K562 (cell line): ENCODE measurements around the gene GNG7. TPM values are rescaled to one million over a fixed set of nuclear protein-coding genes. Genes with fewer than 3 reads are reported as not detected.

ENCODE experiments used
- ARID4B ChIP-seq: sonication (generic); formaldehyde crosslinking; IDR thresholded peaks from 2 replicates; pipeline ENCODE4 v1.8.0; 2022; ENCODE audit warnings: mild to moderate bottlenecking, missing genetic modification reagents
- BACH1 ChIP-seq: fragments of 200-800 bp; sonication (Bioruptor generic); IDR thresholded peaks from 2 replicates; pipeline ENCODE4 v1.6.1; 2016; ENCODE audit warnings: missing genetic modification characterization, missing compliant biosample characterization
- CHCHD3 ChIP-seq: fragments of 250-450 bp; sonication (Bioruptor Pico); IDR thresholded peaks from 2 replicates; pipeline ENCODE4 v2.1.2; 2022; ENCODE audit warnings: mild to moderate bottlenecking
- DDX20 ChIP-seq: fragments of 450-650 bp; IDR thresholded peaks from 2 replicates; pipeline ENCODE4 v1.6.1; 2016; ENCODE audit warnings: missing genetic modification characterization, low read depth, mild to moderate bottlenecking, missing compliant biosample characterization, moderate library complexity
- EP300 ChIP-seq: IDR thresholded peaks from 2 replicates; pipeline ENCODE4 v1.6.1; 2012; ENCODE audit warnings: low read length, improper control_type of control experiment
- ETS1 ChIP-seq: conservative IDR thresholded peaks from 2 replicates; pipeline ENCODE4 v1.6.1; 2011; ENCODE audit warnings: low read depth, mild to moderate bottlenecking, low read length; ENCODE audit not compliant: control insufficient read depth
- FOXJ3 ChIP-seq: sonication (generic); formaldehyde crosslinking; IDR thresholded peaks from 2 replicates; pipeline ENCODE4 v1.4.0; 2020; ENCODE audit warnings: mild to moderate bottlenecking, missing genetic modification reagents
- FOXK1 ChIP-seq: sonication (generic); formaldehyde crosslinking; IDR thresholded peaks from 2 replicates; pipeline ENCODE4 v1.8.0; 2022; ENCODE audit warnings: missing genetic modification reagents, mild to moderate bottlenecking, borderline replicate concordance
- ILK ChIP-seq: fragments of 450-650 bp; IDR thresholded peaks from 2 replicates; pipeline ENCODE4 v1.6.1; 2016; ENCODE audit warnings: missing genetic modification characterization, low read depth, mild to moderate bottlenecking, missing compliant biosample characterization, moderate library complexity, borderline replicate concordance
- KAT7 ChIP-seq: sonication (generic); formaldehyde crosslinking; IDR thresholded peaks from 2 replicates; pipeline ENCODE4 v1.8.0; 2022; ENCODE audit warnings: missing genetic modification reagents, mild to moderate bottlenecking, borderline replicate concordance
- MBD2 ChIP-seq: sonication (generic); IDR thresholded peaks from 2 replicates; pipeline ENCODE4 v1.6.1; 2016; ENCODE audit warnings: low read depth, borderline replicate concordance
- PCBP1 ChIP-seq: fragments of 200-400 bp; formaldehyde crosslinking; IDR thresholded peaks from 2 replicates; pipeline ENCODE4 v1.6.1; 2018; ENCODE audit warnings: mild to moderate bottlenecking, low read depth, low read length; ENCODE audit not compliant: poor library complexity, severe bottlenecking
- POLR2AphosphoS2 ChIP-seq: IDR thresholded peaks from 2 replicates; pipeline ENCODE4 v1.6.1; 2012; ENCODE audit warnings: low read length, improper control_type of control experiment
- POLR2H ChIP-seq: IDR thresholded peaks from 2 replicates; pipeline ENCODE4 v1.6.1; 2016; ENCODE audit warnings: missing genetic modification characterization, low read depth, mild to moderate bottlenecking, control low read depth, missing compliant biosample characterization, moderate library complexity
- SAFB ChIP-seq: fragments of 200-400 bp; formaldehyde crosslinking; IDR thresholded peaks from 2 replicates; pipeline ENCODE4 v1.6.1; 2017; ENCODE audit warnings: low read depth, low read length, borderline replicate concordance
- SRSF9 ChIP-seq: fragments of 200-400 bp; formaldehyde crosslinking; IDR thresholded peaks from 2 replicates; pipeline ENCODE4 v1.6.1; 2017; ENCODE audit warnings: low read depth, low read length, borderline replicate concordance
- TCF7 ChIP-seq: sonication (generic); IDR thresholded peaks from 2 replicates; pipeline ENCODE4 v1.6.1; 2016; ENCODE audit warnings: antibody characterized with exemption, borderline replicate concordance
- TCF7L2 ChIP-seq: fragments of 150-350 bp; IDR thresholded peaks from 2 replicates; pipeline ENCODE4 v1.6.1; 2016; ENCODE audit warnings: low read depth, mild to moderate bottlenecking, low read length, moderate library complexity
- TEAD1 ChIP-seq, 2 experiments: fragments of 450-650 bp in 1 of 2; sonication (generic) in 1 of 2; formaldehyde crosslinking; IDR thresholded peaks; 2 replicates each; pipeline versions ENCODE4 v1.4.0 to v1.8.0; 2020 to 2022; ENCODE audit warnings: mild to moderate bottlenecking in 2 of 2, missing genetic modification reagents in 1 of 2
- TSC22D4 ChIP-seq: fragments of 450-650 bp; IDR thresholded peaks from 2 replicates; pipeline ENCODE4 v1.6.1; 2016; ENCODE audit warnings: missing genetic modification characterization, missing biosample characterization, control low read depth
- USF1 ChIP-seq: sonication (generic); formaldehyde crosslinking; IDR thresholded peaks from 2 replicates; pipeline ENCODE4 v1.9.0; 2022; ENCODE audit warnings: mild to moderate bottlenecking, missing genetic modification reagents
- ZNF282 ChIP-seq: sonication (generic); formaldehyde crosslinking; IDR thresholded peaks from 2 replicates; pipeline ENCODE4 v1.8.1; 2023; ENCODE audit warnings: missing genetic modification reagents
- ZNF766 ChIP-seq: fragments of 200-800 bp; sonication (Bioruptor generic); conservative IDR thresholded peaks from 2 replicates; pipeline ENCODE4 v1.6.1; 2016; ENCODE audit warnings: missing genetic modification characterization, missing compliant biosample characterization
- polyA plus RNA-seq, 8 experiments: library from polyadenylated mRNA; depleted of rRNA in 4 of 8; stranded (reverse) in 5 of 8; unstranded in 3 of 8; fragments of >200 nt; fragmentation: Nextera tagmentation in 2 of 8; fragmentation: Illumina TruSeq in 1 of 8; extraction: Ambion mirVana in 2 of 8; extraction: Trizol in 1 of 8; gene quantifications; 2 replicates each; pipeline versions ENCODE4 v1.2.1 to v1.2.3, GENCODE V29; 2011 to 2014; ENCODE audit warnings: inconsistent platforms in 1 of 8, missing spikeins in 1 of 8
- total RNA-seq, 7 experiments: library from RNA; depleted of rRNA in 6 of 7; stranded (reverse); fragments of >200 nt in 6 of 7; fragmentation: Illumina TruSeq in 2 of 7; extraction: Trizol in 2 of 7; gene quantifications; 2 replicates each; pipeline versions ENCODE4 v1.2.1 to v1.2.3, GENCODE V29; 2011 to 2021; ENCODE audit warnings: low replicate concordance in 1 of 7

The GNG7 gene
- total and polyA plus RNA-seq, 9 of the 15 experiments (the other 6 are each of a cell fraction or from before 2014, with no cell fraction given), result 0.01 to 0.20 (median 0.06) TPM; not detected in 1

- TF ChIP-seq ETS1, result no peak; the same call in 1 of the 2 replicates
- TF ChIP-seq ARID4B (CRISPR knock-in tag), result no peak; the same call in 1 of the 2 replicates
- TF ChIP-seq FOXK1 (CRISPR knock-in tag), result no peak
- TF ChIP-seq CHCHD3 (CRISPR knock-in tag), result no peak
- TF ChIP-seq SAFB, result peak; percentile 75
- TF ChIP-seq TCF7, result no peak
- TF ChIP-seq DDX20 (tag), result no peak
- no peak for TF ChIP-seq POLR2AphosphoS2
- TF ChIP-seq SRSF9, result no peak
- TF ChIP-seq FOXJ3 (CRISPR knock-in tag), result no peak
- no peak for TF ChIP-seq USF1 (CRISPR knock-in tag)
- TF ChIP-seq TCF7L2, result no peak
- TF ChIP-seq ZNF282 (CRISPR knock-in tag), result no peak
- TF ChIP-seq POLR2H (tag), result no peak
- TF ChIP-seq KAT7 (CRISPR knock-in tag), result peak; percentile 89; the same call in 1 of the 2 replicates
- peak; percentile 74 for TF ChIP-seq EP300
- no peak for TF ChIP-seq TEAD1 (CRISPR knock-in tag; IDR thresholded peaks at IDR 0.05)
- no peak for TF ChIP-seq ILK (tag)
- TF ChIP-seq TSC22D4, result no peak
- no peak for TF ChIP-seq PCBP1
- no peak for TF ChIP-seq MBD2
- no peak for TF ChIP-seq BACH1 (tag)
- TF ChIP-seq ZNF766 (CRISPR knock-in tag), result no peak
Measured at GRCh38 chr19:2474232-2475017, 228.1 kb downstream of the GNG7 start (continued).
